Loucy (cell line): Measurements from ENCODE around the gene TAF4B.

Source experiments
- H2AFZ ChIP-seq: fragments of 200-600 bp; sonication (generic); 2 replicates; pipeline ENCODE4 v1.6.0; 2016; ENCODE audit warnings: antibody characterized with exemption, mild to moderate bottlenecking, low read length, moderate library complexity
- H3F3A ChIP-seq: fragments of 200-600 bp; 2 replicates; pipeline ENCODE4 v1.6.0; 2016; ENCODE audit warnings: antibody characterized with exemption, low read depth, mild to moderate bottlenecking
- H3K27me3 ChIP-seq: fragments of 200-600 bp; sonication (generic); 2 replicates; pipeline ENCODE4 v1.6.1; 2014; ENCODE audit warnings: low read length, mild to moderate bottlenecking; ENCODE audit not compliant: insufficient read depth, poor library complexity, severe bottlenecking
- H3K36me3 ChIP-seq: fragments of 200-600 bp; sonication (generic); 2 replicates; pipeline ENCODE4 v1.6.1; 2016; ENCODE audit warnings: low read length; ENCODE audit not compliant: insufficient read depth
- H3K4me1 ChIP-seq: fragments of 200-600 bp; sonication (generic); 2 replicates; pipeline ENCODE4 v1.5.1; 2014; ENCODE audit warnings: low read length, mild to moderate bottlenecking; ENCODE audit not compliant: insufficient read depth, poor library complexity, severe bottlenecking
- H3K4me2 ChIP-seq: fragments of 200-600 bp; sonication (generic); 2 replicates; pipeline ENCODE4 v1.6.0; 2014; ENCODE audit warnings: antibody characterized with exemption, low read length, low read depth, mild to moderate bottlenecking; ENCODE audit not compliant: poor library complexity, severe bottlenecking
- H3K4me3 ChIP-seq: fragments of 200-600 bp; sonication (generic); 2 replicates; pipeline ENCODE4 v1.5.1; 2014; ENCODE audit warnings: low read length, mild to moderate bottlenecking, mixed read lengths; ENCODE audit not compliant: poor library complexity, severe bottlenecking
- H3K79me2 ChIP-seq: fragments of 200-600 bp; sonication (generic); 2 replicates; pipeline ENCODE4 v1.6.1; 2014; ENCODE audit warnings: low read length; ENCODE audit not compliant: insufficient read depth
- H3K9ac ChIP-seq: fragments of 200-600 bp; sonication (generic); 2 replicates; pipeline ENCODE4 v1.6.0; 2014; ENCODE audit warnings: mild to moderate bottlenecking, low read depth, low read length, moderate library complexity; ENCODE audit not compliant: poor library complexity, severe bottlenecking
- H3K9me2 ChIP-seq: fragments of 200-600 bp; sonication (generic); replicated peaks from 2 replicates; pipeline ENCODE4 v1.6.1; 2016; ENCODE audit warnings: low read depth, low read length, mixed read lengths
- H3K9me3 ChIP-seq: fragments of 200-600 bp; sonication (generic); 2 replicates; pipeline ENCODE4 v1.6.1; 2014; ENCODE audit warnings: mild to moderate bottlenecking, antibody characterized with exemption, low read length, low read depth; ENCODE audit not compliant: insufficient read depth
- H4K20me1 ChIP-seq: fragments of 200-600 bp; sonication (generic); 2 replicates; pipeline ENCODE4 v1.6.0; 2014; ENCODE audit warnings: antibody characterized with exemption, low read length, mild to moderate bottlenecking; ENCODE audit not compliant: insufficient read depth, poor library complexity, severe bottlenecking
- CTCF ChIP-seq: fragments of 200-600 bp; sonication (generic); conservative IDR thresholded peaks from 2 replicates; pipeline ENCODE4 v1.5.1; 2014; ENCODE audit warnings: mild to moderate bottlenecking, antibody characterized with exemption, low read length
- EZH2phosphoT487 ChIP-seq: fragments of 200-600 bp; IDR thresholded peaks from 2 replicates; pipeline ENCODE4 v1.6.1; 2018; ENCODE audit warnings: antibody characterized with exemption, mild to moderate bottlenecking, moderate library complexity, borderline replicate concordance

TAF4B gene

GRCh38 chr18:26421503-26421902 is 195.3 kb downstream of the TAF4B start:
- no peaks in the 10 kb centered on the region for H3K9me3 ChIP-seq
- H3K27me3 ChIP-seq, result no peaks in the 10 kb centered on the region
- no peak overlapping the region for H2AFZ ChIP-seq
- TF ChIP-seq CTCF (no peak), EZH2phosphoT487 (no peak)
- no peak overlapping the region for H3K4me2 ChIP-seq
- H4K20me1 ChIP-seq, result no peaks in the 10 kb centered on the region
- no peaks in the 10 kb centered on the region for H3F3A ChIP-seq
- H3K9me2 ChIP-seq, result no peaks in the 10 kb centered on the region
- no peak overlapping the region for H3K4me3 ChIP-seq
- no peak overlapping the region for H3K9ac ChIP-seq
- no peaks in the 10 kb centered on the region for H3K4me1 ChIP-seq
- no peaks in the 10 kb centered on the region for H3K36me3 ChIP-seq
- no peaks in the 10 kb centered on the region for H3K79me2 ChIP-seq

GRCh38 chr18:26421931-26422330 is 195.7 kb downstream of the TAF4B start:
- Histone ChIP-seq H3K79me2 (no peaks in the 10 kb centered on the region), H3K27me3 (no peaks in the 10 kb centered on the region), H3K4me1 (no peaks in the 10 kb centered on the region), H4K20me1 (no peaks in the 10 kb centered on the region), H3K4me2 (no peak overlapping the region), H3K9me2 (no peaks in the 10 kb centered on the region), H3K4me3 (no peak overlapping the region), H3F3A (no peaks in the 10 kb centered on the region), H3K9me3 (no peaks in the 10 kb centered on the region), H2AFZ (no peak overlapping the region), H3K9ac (no peak overlapping the region), H3K36me3 (no peaks in the 10 kb centered on the region)
- TF ChIP-seq EZH2phosphoT487 (no peak), CTCF (no peak)

- no peaks in the 10 kb centered on the region for H3K27me3 ChIP-seq
- H3K36me3 ChIP-seq, result no peaks in the 10 kb centered on the region
- H3K9me3 ChIP-seq, result no peaks in the 10 kb centered on the region
- no peaks in the 10 kb centered on the region for H3F3A ChIP-seq
- no peak overlapping the region for H3K4me3 ChIP-seq
- no peaks in the 10 kb centered on the region for H3K9me2 ChIP-seq
- no peak overlapping the region for H3K4me2 ChIP-seq
- H2AFZ ChIP-seq, result no peak overlapping the region
- H4K20me1 ChIP-seq, result no peaks in the 10 kb centered on the region
- H3K9ac ChIP-seq, result no peak overlapping the region
- no peaks in the 10 kb centered on the region for H3K4me1 ChIP-seq
- H3K79me2 ChIP-seq, result no peaks in the 10 kb centered on the region
- TF ChIP-seq EZH2phosphoT487 (no peak), CTCF (no peak)
Observed at GRCh38 chr18:26422472-26423162, 196.4 kb downstream of the TAF4B start.
